HEK293 (cell line): Measurements from ENCODE around the gene MPZL3.

Experiments
- CTCF ChIA-PET: fragments of 350-600 bp; formaldehyde crosslinking; extraction: SDS; loops from one replicate; lab custom pipeline; 2021; ENCODE audit warnings: antibody characterized with exemption; lab: Yijun Ruan, JAX
- POLR2A ChIA-PET: fragments of 300-600 bp; formaldehyde crosslinking; extraction: SDS; loops from one replicate; lab custom pipeline; 2020; ENCODE audit warnings: antibody characterized with exemption, inconsistent platforms; lab: Yijun Ruan, JAX
- H3K27ac ChIP-seq: fragments of 200-500 bp; sonication (Bioruptor generic); 2 replicates; pipeline ENCODE4 v1.5.1; 2014; ENCODE audit warnings: low read depth, low read length, control low read depth, inconsistent platforms; ENCODE audit errors: extremely low read depth
- H3K36me3 ChIP-seq, 2 experiments: fragments of 200-500 bp in 1 of 2; sonication (Bioruptor generic) in 1 of 2; 1 replicate in 1 of 2; 2 replicates in 1 of 2; pipeline ENCODE4 v1.5.1; 2014 to 2017; ENCODE audit warnings: inconsistent platforms in 2 of 2, low read length in 2 of 2; ENCODE audit not compliant: control insufficient read depth in 2 of 2, insufficient read depth in 1 of 2
- H3K4me1 ChIP-seq: fragments of 200-500 bp; sonication (Bioruptor generic); 2 replicates; pipeline ENCODE4 v1.5.1; 2014; ENCODE audit warnings: mild to moderate bottlenecking, low read length, inconsistent platforms; ENCODE audit not compliant: control insufficient read depth, insufficient read depth
- H3K4me3 ChIP-seq: 2 replicates; pipeline ENCODE4 v1.5.1; 2011; ENCODE audit warnings: low read depth, mild to moderate bottlenecking, control low read depth, low read length, moderate library complexity
- H3K9me3 ChIP-seq: fragments of 200-500 bp; sonication (Bioruptor generic); 2 replicates; pipeline ENCODE4 v1.5.1; 2014; ENCODE audit warnings: low read depth, low read length, inconsistent platforms; ENCODE audit not compliant: control insufficient read depth, insufficient read depth
- EGR2 ChIP-seq: fragments of 450-650 bp; formaldehyde crosslinking; IDR thresholded peaks from 2 replicates; pipeline ENCODE4 v1.5.1; 2016; ENCODE audit warnings: low read depth, missing biosample characterization, missing genetic modification characterization
- GLI4 ChIP-seq: fragments of 450-650 bp; formaldehyde crosslinking; IDR thresholded peaks from 2 replicates; pipeline ENCODE4 v1.5.1; 2016; ENCODE audit warnings: missing biosample characterization, missing genetic modification characterization
- KLF7 ChIP-seq: fragments of 450-650 bp; formaldehyde crosslinking; IDR thresholded peaks from 2 replicates; pipeline ENCODE4 v1.5.1; 2016; ENCODE audit warnings: missing biosample characterization, missing genetic modification characterization, borderline replicate concordance
- MEIS1 ChIP-seq: sonication (generic); formaldehyde crosslinking; IDR thresholded peaks from 2 replicates; pipeline ENCODE4 v1.8.1; 2022; ENCODE audit warnings: missing genetic modification reagents, mild to moderate bottlenecking, borderline replicate concordance
- MZF1 ChIP-seq: fragments of 450-650 bp; formaldehyde crosslinking; IDR thresholded peaks from 2 replicates; pipeline ENCODE4 v1.5.1; 2017; ENCODE audit warnings: missing biosample characterization, missing genetic modification characterization, borderline replicate concordance
- SETDB1 ChIP-seq: IDR thresholded peaks from one replicate; pipeline ENCODE4 v1.6.1; 2017; ENCODE audit warnings: mild to moderate bottlenecking, low read length, moderate library complexity, mixed read lengths; ENCODE audit not compliant: insufficient read length
- SP2 ChIP-seq: fragments of 450-650 bp; formaldehyde crosslinking; IDR thresholded peaks from 2 replicates; pipeline ENCODE4 v1.5.1; 2016; ENCODE audit warnings: missing biosample characterization, missing genetic modification characterization
- TRIM28 ChIP-seq: IDR thresholded peaks from 2 replicates; pipeline ENCODE4 v1.6.1; 2011; ENCODE audit warnings: low read length, control low read depth, borderline replicate concordance
- ZBTB20 ChIP-seq: fragments of 450-650 bp; formaldehyde crosslinking; IDR thresholded peaks from 2 replicates; pipeline ENCODE4 v1.5.1; 2016; ENCODE audit warnings: missing biosample characterization, missing genetic modification characterization
- ZBTB21 ChIP-seq: fragments of 450-650 bp; formaldehyde crosslinking; IDR thresholded peaks from 2 replicates; pipeline ENCODE4 v1.5.1; 2017; ENCODE audit warnings: missing biosample characterization, missing genetic modification characterization
- ZFP37 ChIP-seq: fragments of 450-650 bp; formaldehyde crosslinking; IDR thresholded peaks from 2 replicates; pipeline ENCODE4 v1.5.1; 2016; ENCODE audit warnings: missing biosample characterization, missing genetic modification characterization
- ZNF155 ChIP-seq: fragments of 450-650 bp; formaldehyde crosslinking; IDR thresholded peaks from 2 replicates; pipeline ENCODE4 v1.5.1; 2016; ENCODE audit warnings: missing biosample characterization, missing genetic modification characterization
- ZNF16 ChIP-seq: fragments of 450-650 bp; formaldehyde crosslinking; IDR thresholded peaks from 2 replicates; pipeline ENCODE4 v1.5.1; 2016; ENCODE audit warnings: low read depth, missing biosample characterization, missing genetic modification characterization
- ZNF23 ChIP-seq: fragments of 450-650 bp; formaldehyde crosslinking; IDR thresholded peaks from 2 replicates; pipeline ENCODE4 v1.5.1; 2016; ENCODE audit warnings: missing biosample characterization, missing genetic modification characterization, borderline replicate concordance
- ZNF239 ChIP-seq: fragments of 450-650 bp; formaldehyde crosslinking; IDR thresholded peaks from 2 replicates; pipeline ENCODE4 v1.5.1; 2016; ENCODE audit warnings: missing biosample characterization, missing genetic modification characterization
- ZNF248 ChIP-seq: fragments of 450-650 bp; formaldehyde crosslinking; IDR thresholded peaks from 2 replicates; pipeline ENCODE4 v1.5.1; 2017; ENCODE audit warnings: missing biosample characterization, missing genetic modification characterization
- ZNF335 ChIP-seq: fragments of 450-650 bp; formaldehyde crosslinking; conservative IDR thresholded peaks from 2 replicates; pipeline ENCODE4 v1.5.1; 2016; ENCODE audit warnings: missing biosample characterization, missing genetic modification characterization
- ZNF350 ChIP-seq: fragments of 450-650 bp; formaldehyde crosslinking; IDR thresholded peaks from 2 replicates; pipeline ENCODE4 v1.5.0; 2017; ENCODE audit warnings: missing biosample characterization, mild to moderate bottlenecking, missing genetic modification characterization
- ZNF37A ChIP-seq: fragments of 450-650 bp; IDR thresholded peaks from 2 replicates; pipeline ENCODE4 v1.5.1; 2018; ENCODE audit warnings: missing biosample characterization, missing genetic modification characterization
- ZNF48 ChIP-seq: fragments of 450-650 bp; formaldehyde crosslinking; IDR thresholded peaks from 2 replicates; pipeline ENCODE4 v1.5.1; 2016; ENCODE audit warnings: missing biosample characterization, missing genetic modification characterization
- ZNF501 ChIP-seq: fragments of 450-650 bp; formaldehyde crosslinking; IDR thresholded peaks from 2 replicates; pipeline ENCODE4 v1.5.1; 2016; ENCODE audit warnings: missing biosample characterization, missing genetic modification characterization
- ZNF549 ChIP-seq: fragments of 450-650 bp; IDR thresholded peaks from 2 replicates; pipeline ENCODE4 v1.5.1; 2018; ENCODE audit warnings: missing biosample characterization, missing genetic modification characterization, mild to moderate bottlenecking, inconsistent platforms, moderate library complexity
- ZNF623 ChIP-seq: fragments of 450-650 bp; formaldehyde crosslinking; IDR thresholded peaks from 2 replicates; pipeline ENCODE4 v1.5.1; 2016; ENCODE audit warnings: missing biosample characterization, missing genetic modification characterization
- ZNF624 ChIP-seq: fragments of 450-650 bp; formaldehyde crosslinking; IDR thresholded peaks from 2 replicates; pipeline ENCODE4 v1.5.1; 2017; ENCODE audit warnings: missing biosample characterization, missing genetic modification characterization
- TF ChIP-seq, protein P1 (sequence below): fragments of 450-650 bp; formaldehyde crosslinking; IDR thresholded peaks from 2 replicates; pipeline ENCODE4 v1.5.1; 2016; ENCODE audit warnings: missing biosample characterization, missing genetic modification characterization
- TF ChIP-seq, protein P2 (sequence below): fragments of 450-650 bp; formaldehyde crosslinking; IDR thresholded peaks from 2 replicates; pipeline ENCODE4 v1.5.1; 2016; ENCODE audit warnings: missing biosample characterization, missing genetic modification characterization, borderline replicate concordance
- TF ChIP-seq, protein P3 (sequence below): fragments of 450-650 bp; formaldehyde crosslinking; IDR thresholded peaks from 2 replicates; pipeline ENCODE4 v1.5.1; 2017; ENCODE audit warnings: missing biosample characterization, missing genetic modification characterization
- TF ChIP-seq, protein P4 (sequence below): fragments of 450-650 bp; formaldehyde crosslinking; IDR thresholded peaks from 2 replicates; pipeline ENCODE4 v1.5.1; 2017; ENCODE audit warnings: missing biosample characterization, missing genetic modification characterization
- TF ChIP-seq, protein P5 (sequence below): fragments of 450-650 bp; formaldehyde crosslinking; IDR thresholded peaks from 2 replicates; pipeline ENCODE4 v1.5.1; 2016; ENCODE audit warnings: missing biosample characterization, missing genetic modification characterization

MPZL3 gene

DNA sequence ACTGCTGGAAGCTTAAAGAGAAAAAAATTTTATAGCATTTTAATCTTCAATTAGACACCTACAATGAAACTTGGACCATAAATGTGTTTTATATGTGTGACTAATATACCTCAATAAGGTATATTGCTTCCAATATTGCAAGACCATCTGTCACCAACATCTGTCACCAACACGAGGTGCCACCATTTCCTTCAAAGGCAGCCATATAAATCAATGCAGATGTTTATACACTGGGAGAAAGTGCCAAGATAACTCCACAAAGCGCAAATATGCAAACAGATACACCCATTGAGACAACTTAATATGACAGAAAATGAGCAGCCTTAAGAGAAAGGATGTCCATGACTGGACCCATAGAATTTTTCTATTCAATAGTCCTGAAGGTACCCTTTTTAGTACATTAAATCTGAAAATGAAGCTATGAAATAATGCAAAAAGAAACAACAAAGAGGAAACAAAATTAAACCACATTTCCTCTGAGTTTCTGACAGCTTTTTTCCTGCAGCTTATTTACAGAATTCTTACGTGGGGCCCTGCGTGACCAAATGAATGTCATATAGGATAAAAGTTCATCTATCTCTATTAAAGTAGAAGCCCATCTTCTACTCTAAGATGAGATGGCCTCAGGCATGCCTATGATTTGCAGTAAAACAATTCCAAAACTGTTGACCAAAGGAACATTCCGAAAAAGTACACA lies 12.5 kb downstream of the MPZL3 start:
- H3K36me3 ChIP-seq = no peaks in the 10 kb centered on the region
- ChIA-PET CTCF (interaction anchor here (0.6 to 1.2 kb wide), 3 partner anchors 20 to 1137 kb away, joined by 3 to 4 read pairs (median 3); no protein-coding TSS in a partner anchor), POLR2A (interaction anchor here (1.4 kb wide), 1 partner anchor 12 kb away, joined by 5 read pairs; the partner anchor contains the start of gene MPZL3)
- no peak overlapping the region for H3K4me3 ChIP-seq
- no peaks in the 10 kb centered on the region for H3K9me3 ChIP-seq
- no peak overlapping the region for H3K27ac ChIP-seq
- no peak for TF ChIP-seq ZNF549 (tag by site-specific recombination)
- TF ChIP-seq TRIM28 = no peak
- no peak for TF ChIP-seq ZNF350
- no peak for TF ChIP-seq ZNF37A
- TF ChIP-seq, protein P1, sequence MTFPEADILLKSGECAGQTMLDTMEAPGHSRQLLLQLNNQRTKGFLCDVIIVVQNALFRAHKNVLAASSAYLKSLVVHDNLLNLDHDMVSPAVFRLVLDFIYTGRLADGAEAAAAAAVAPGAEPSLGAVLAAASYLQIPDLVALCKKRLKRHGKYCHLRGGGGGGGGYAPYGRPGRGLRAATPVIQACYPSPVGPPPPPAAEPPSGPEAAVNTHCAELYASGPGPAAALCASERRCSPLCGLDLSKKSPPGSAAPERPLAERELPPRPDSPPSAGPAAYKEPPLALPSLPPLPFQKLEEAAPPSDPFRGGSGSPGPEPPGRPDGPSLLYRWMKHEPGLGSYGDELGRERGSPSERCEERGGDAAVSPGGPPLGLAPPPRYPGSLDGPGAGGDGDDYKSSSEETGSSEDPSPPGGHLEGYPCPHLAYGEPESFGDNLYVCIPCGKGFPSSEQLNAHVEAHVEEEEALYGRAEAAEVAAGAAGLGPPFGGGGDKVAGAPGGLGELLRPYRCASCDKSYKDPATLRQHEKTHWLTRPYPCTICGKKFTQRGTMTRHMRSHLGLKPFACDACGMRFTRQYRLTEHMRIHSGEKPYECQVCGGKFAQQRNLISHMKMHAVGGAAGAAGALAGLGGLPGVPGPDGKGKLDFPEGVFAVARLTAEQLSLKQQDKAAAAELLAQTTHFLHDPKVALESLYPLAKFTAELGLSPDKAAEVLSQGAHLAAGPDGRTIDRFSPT = no peak
- TF ChIP-seq ZNF239 (tag by site-specific recombination) = no peak
- TF ChIP-seq ZNF155 = no peak
- TF ChIP-seq SETDB1 = no peak
- TF ChIP-seq, protein P2, sequence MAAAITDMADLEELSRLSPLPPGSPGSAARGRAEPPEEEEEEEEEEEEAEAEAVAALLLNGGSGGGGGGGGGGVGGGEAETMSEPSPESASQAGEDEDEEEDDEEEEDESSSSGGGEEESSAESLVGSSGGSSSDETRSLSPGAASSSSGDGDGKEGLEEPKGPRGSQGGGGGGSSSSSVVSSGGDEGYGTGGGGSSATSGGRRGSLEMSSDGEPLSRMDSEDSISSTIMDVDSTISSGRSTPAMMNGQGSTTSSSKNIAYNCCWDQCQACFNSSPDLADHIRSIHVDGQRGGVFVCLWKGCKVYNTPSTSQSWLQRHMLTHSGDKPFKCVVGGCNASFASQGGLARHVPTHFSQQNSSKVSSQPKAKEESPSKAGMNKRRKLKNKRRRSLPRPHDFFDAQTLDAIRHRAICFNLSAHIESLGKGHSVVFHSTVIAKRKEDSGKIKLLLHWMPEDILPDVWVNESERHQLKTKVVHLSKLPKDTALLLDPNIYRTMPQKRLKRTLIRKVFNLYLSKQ (tag by site-specific recombination) = no peak
- TF ChIP-seq MEIS1 (CRISPR knock-in tag) = no peak
- TF ChIP-seq ZNF48 (tag by site-specific recombination) = no peak
- TF ChIP-seq GLI4 (tag by site-specific recombination) = no peak
- TF ChIP-seq ZFP37 = no peak
- no peak for TF ChIP-seq ZNF335
- no peak for TF ChIP-seq ZNF501
- TF ChIP-seq ZNF248 (tag by site-specific recombination) = no peak
- no peaks in the 10 kb centered on the region for H3K4me1 ChIP-seq

DNA sequence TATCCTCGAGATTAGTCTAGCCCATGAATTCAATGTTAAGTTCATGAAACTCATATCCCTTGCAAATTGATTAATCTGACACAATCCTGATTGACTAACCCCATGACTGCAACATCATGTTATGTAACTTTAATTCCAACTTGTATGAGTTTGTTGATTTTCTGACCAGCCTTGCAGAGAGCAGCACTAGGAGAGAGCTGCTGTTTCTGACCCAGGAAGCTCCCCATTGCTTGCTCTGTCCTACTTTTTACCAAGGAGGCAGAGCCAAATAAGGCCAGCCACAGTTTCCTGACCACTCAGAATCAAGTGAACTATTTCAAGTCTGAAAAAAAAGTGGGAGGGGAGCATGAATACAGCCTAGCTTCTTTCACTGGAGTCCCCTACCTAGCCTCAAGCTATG lies 13.2 kb downstream of the MPZL3 start:
- CTCF ChIA-PET = interaction anchor here (0.6 to 1.2 kb wide), 2 partner anchors 21 to 1137 kb away, joined by 3 read pairs; no protein-coding TSS in a partner anchor
- H3K27ac ChIP-seq = no peak overlapping the region
- no peaks in the 10 kb centered on the region for H3K36me3 ChIP-seq
- no peak overlapping the region for H3K4me3 ChIP-seq
- H3K4me1 ChIP-seq = no peaks in the 10 kb centered on the region
- POLR2A ChIA-PET = interaction anchor here (1.4 kb wide), 1 partner anchor 13 kb away, joined by 5 read pairs; the partner anchor contains the start of gene MPZL3
- no peaks in the 10 kb centered on the region for H3K9me3 ChIP-seq
- TF ChIP-seq KLF7 (tag by site-specific recombination) (no peak), ZNF16 (tag by site-specific recombination) (no peak), SP2 (tag by site-specific recombination) (no peak), ZBTB21 (tag by site-specific recombination) (no peak), ZNF623 (tag by site-specific recombination) (no peak), EGR2 (tag by site-specific recombination) (no peak), ZBTB20 (tag by site-specific recombination) (no peak), ZNF48 (tag by site-specific recombination) (no peak), ZNF23 (tag by site-specific recombination) (no peak), MZF1 (tag by site-specific recombination) (no peak), ZNF624 (tag by site-specific recombination) (no peak)
- TF ChIP-seq, protein P3, sequence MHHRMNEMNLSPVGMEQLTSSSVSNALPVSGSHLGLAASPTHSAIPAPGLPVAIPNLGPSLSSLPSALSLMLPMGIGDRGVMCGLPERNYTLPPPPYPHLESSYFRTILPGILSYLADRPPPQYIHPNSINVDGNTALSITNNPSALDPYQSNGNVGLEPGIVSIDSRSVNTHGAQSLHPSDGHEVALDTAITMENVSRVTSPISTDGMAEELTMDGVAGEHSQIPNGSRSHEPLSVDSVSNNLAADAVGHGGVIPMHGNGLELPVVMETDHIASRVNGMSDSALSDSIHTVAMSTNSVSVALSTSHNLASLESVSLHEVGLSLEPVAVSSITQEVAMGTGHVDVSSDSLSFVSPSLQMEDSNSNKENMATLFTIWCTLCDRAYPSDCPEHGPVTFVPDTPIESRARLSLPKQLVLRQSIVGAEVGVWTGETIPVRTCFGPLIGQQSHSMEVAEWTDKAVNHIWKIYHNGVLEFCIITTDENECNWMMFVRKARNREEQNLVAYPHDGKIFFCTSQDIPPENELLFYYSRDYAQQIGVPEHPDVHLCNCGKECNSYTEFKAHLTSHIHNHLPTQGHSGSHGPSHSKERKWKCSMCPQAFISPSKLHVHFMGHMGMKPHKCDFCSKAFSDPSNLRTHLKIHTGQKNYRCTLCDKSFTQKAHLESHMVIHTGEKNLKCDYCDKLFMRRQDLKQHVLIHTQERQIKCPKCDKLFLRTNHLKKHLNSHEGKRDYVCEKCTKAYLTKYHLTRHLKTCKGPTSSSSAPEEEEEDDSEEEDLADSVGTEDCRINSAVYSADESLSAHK (tag by site-specific recombination) = no peak
- TF ChIP-seq, protein P4, sequence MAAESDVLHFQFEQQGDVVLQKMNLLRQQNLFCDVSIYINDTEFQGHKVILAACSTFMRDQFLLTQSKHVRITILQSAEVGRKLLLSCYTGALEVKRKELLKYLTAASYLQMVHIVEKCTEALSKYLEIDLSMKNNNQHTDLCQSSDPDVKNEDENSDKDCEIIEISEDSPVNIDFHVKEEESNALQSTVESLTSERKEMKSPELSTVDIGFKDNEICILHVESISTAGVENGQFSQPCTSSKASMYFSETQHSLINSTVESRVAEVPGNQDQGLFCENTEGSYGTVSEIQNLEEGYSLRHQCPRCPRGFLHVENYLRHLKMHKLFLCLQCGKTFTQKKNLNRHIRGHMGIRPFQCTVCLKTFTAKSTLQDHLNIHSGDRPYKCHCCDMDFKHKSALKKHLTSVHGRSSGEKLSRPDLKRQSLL (tag by site-specific recombination) = no peak
- TF ChIP-seq, protein P5, sequence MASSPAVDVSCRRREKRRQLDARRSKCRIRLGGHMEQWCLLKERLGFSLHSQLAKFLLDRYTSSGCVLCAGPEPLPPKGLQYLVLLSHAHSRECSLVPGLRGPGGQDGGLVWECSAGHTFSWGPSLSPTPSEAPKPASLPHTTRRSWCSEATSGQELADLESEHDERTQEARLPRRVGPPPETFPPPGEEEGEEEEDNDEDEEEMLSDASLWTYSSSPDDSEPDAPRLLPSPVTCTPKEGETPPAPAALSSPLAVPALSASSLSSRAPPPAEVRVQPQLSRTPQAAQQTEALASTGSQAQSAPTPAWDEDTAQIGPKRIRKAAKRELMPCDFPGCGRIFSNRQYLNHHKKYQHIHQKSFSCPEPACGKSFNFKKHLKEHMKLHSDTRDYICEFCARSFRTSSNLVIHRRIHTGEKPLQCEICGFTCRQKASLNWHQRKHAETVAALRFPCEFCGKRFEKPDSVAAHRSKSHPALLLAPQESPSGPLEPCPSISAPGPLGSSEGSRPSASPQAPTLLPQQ = no peak
